Naive thymus-derived CD4-positive, alpha-beta T cell (primary cell): ENCODE data around the gene MYOM1. TPM values are rescaled to one million over a fixed set of nuclear protein-coding genes. Genes with fewer than 3 reads are reported as not detected.

ENCODE experiments used
- ATAC-seq: fragments of 150-1000 bp; cut with Tn5 transposase; 2 replicates; pipeline ENCODE4 v1.10.0; 2021; ENCODE audit warnings: mild to moderate bottlenecking, moderate library complexity
- CTCF ChIA-PET: fragments of 350-600 bp; sonication (Branson Sonifier 250); formaldehyde crosslinking; loops from one replicate; lab custom pipeline; 2021; ENCODE audit warnings: antibody characterized with exemption; lab: Charles Lee
- POLR2A ChIA-PET: fragments of 350-600 bp; sonication (Branson Sonifier 250); formaldehyde crosslinking; loops from one replicate; lab custom pipeline; 2021; ENCODE audit warnings: antibody characterized with exemption, inconsistent platforms; lab: Charles Lee
- DNase-seq, 9 donors: peaks; one replicate each; pipeline versions ENCODE4 v3.0.0 to v3.0.0-alpha.2; 2020 to 2022; ENCODE audit warnings: mixed read lengths in 1 of 9
- H3K27ac ChIP-seq: one replicate; pipeline ENCODE4 v1.7.0; 2013; ENCODE audit warnings: mild to moderate bottlenecking, low read depth, low read length, moderate library complexity
- H3K27me3 ChIP-seq, 2 donors: one replicate each; pipeline ENCODE4 v1.7.0; 2013; ENCODE audit warnings: low read length in 2 of 2, mild to moderate bottlenecking in 2 of 2, moderate library complexity in 2 of 2; ENCODE audit not compliant: control insufficient read depth in 2 of 2, insufficient read depth in 2 of 2
- H3K36me3 ChIP-seq, 3 experiments: 1 replicate in 2 of 3; 2 replicates in 1 of 3; pipeline ENCODE4 v1.7.0; 2013; ENCODE audit warnings: low read length in 3 of 3, mild to moderate bottlenecking in 3 of 3, moderate library complexity in 1 of 3; ENCODE audit not compliant: insufficient read depth in 3 of 3, control insufficient read depth in 2 of 3
- H3K4me1 ChIP-seq, 2 donors: one replicate each; pipeline ENCODE4 v1.7.0; 2013; ENCODE audit warnings: low read length in 2 of 2, mild to moderate bottlenecking in 2 of 2, moderate library complexity in 1 of 2; ENCODE audit not compliant: control insufficient read depth in 2 of 2, insufficient read depth in 2 of 2
- H3K4me3 ChIP-seq: 2 replicates; pipeline ENCODE4 v1.7.0; 2013; ENCODE audit warnings: mild to moderate bottlenecking, low read length
- H3K9me3 ChIP-seq, 3 experiments: 1 replicate in 2 of 3; 2 replicates in 1 of 3; pipeline ENCODE4 v1.7.0; 2013; ENCODE audit warnings: low read length in 3 of 3; ENCODE audit not compliant: control insufficient read depth in 2 of 3
- H3K27ac Mint-ChIP-seq, 9 donors: one replicate each; pipeline ENCODE4 v1.8.0; 2020 to 2022; ENCODE audit warnings: mixed read lengths in 9 of 9, mild to moderate bottlenecking in 8 of 9, moderate library complexity in 5 of 9, inconsistent platforms in 2 of 9
- H3K27me3 Mint-ChIP-seq, 5 donors: one replicate each; pipeline ENCODE4 v1.8.0; 2021 to 2022; ENCODE audit warnings: mixed read lengths in 5 of 5, mild to moderate bottlenecking in 1 of 5
- H3K36me3 Mint-ChIP-seq, 5 donors: one replicate each; pipeline ENCODE4 v1.8.0; 2020 to 2022; ENCODE audit warnings: mixed read lengths in 5 of 5, mild to moderate bottlenecking in 3 of 5, inconsistent platforms in 1 of 5
- H3K4me1 Mint-ChIP-seq, 7 donors: one replicate each; pipeline ENCODE4 v1.8.0; 2020 to 2022; ENCODE audit warnings: mixed read lengths in 7 of 7, mild to moderate bottlenecking in 3 of 7, inconsistent platforms in 1 of 7
- H3K4me3 Mint-ChIP-seq, 10 donors: one replicate each; pipeline ENCODE4 v1.8.0; 2020 to 2022; ENCODE audit warnings: mild to moderate bottlenecking in 10 of 10, mixed read lengths in 10 of 10, moderate library complexity in 6 of 10, inconsistent platforms in 2 of 10
- H3K9me3 Mint-ChIP-seq, 11 donors: one replicate each; pipeline ENCODE4 v1.8.0; 2020 to 2022; ENCODE audit warnings: mixed read lengths in 11 of 11, mild to moderate bottlenecking in 4 of 11, inconsistent platforms in 1 of 11, moderate library complexity in 1 of 11
- intact Hi-C, 2 donors: fragments of 100-400 bp; cut with micrococcal nuclease; formaldehyde crosslinking; loops; one replicate each; pipeline ENCODE4 v1.15.1; 2023
- polyA plus RNA-seq, 2 donors: library from polyadenylated mRNA; unstranded; fragments of 300-500 nt; fragmentation: Illumina TruSeq; gene quantifications; one replicate each; pipeline ENCODE4 v1.2.3, GENCODE V29; 2021
- total RNA-seq, 6 experiments: library from RNA in 5 of 6; stranded (reverse) in 5 of 6; gene quantifications; 1 replicate in 5 of 6; 2 replicates in 1 of 6; pipeline ENCODE4 v1.2.3 and lab custom pipeline; 2021 to 2026

Gene MYOM1
- total and polyA plus RNA-seq, 7 experiments from 2014 or later = 0.83 to 6.7 (median 1.9) TPM

- no peak overlapping the region for H3K27ac ChIP-seq
- ATAC-seq (no peak), DNase-seq (no peak)
- no peaks in the 10 kb centered on the region for H3K4me1 ChIP-seq
- no peaks in the 10 kb centered on the region for H3K9me3 ChIP-seq
- no peak overlapping the region for H3K4me3 ChIP-seq
- Mint-ChIP-seq H3K4me1 (no peaks in the 10 kb centered on the region), H3K27ac (no peak overlapping the region), H3K4me3 (no peak overlapping the region), H3K27me3 (no peaks in the 10 kb centered on the region), H3K9me3 (peaks cover 0 to 6% (median 0%) of the 10 kb centered on the region in 11 donors), H3K36me3 (peaks cover 5 to 32% (median 23%) of the 10 kb centered on the region in 5 donors)
- CTCF ChIA-PET = no interaction called here
- H3K27me3 ChIP-seq = no peaks in the 10 kb centered on the region
- no peaks in the 10 kb centered on the region for H3K36me3 ChIP-seq
- POLR2A ChIA-PET = no interaction called here
- intact Hi-C loops = no loop called here
These were observed 96.9 kb downstream of the MYOM1 start for GRCh38 chr18:3122851-3123250.

- H3K36me3 Mint-ChIP-seq = peaks cover 5 to 26% (median 15%) of the 10 kb centered on the region in 5 donors
- H3K27ac ChIP-seq = no peak overlapping the region
- CTCF ChIA-PET = no interaction called here
- ATAC-seq = no peak
- H3K9me3 ChIP-seq = no peaks in the 10 kb centered on the region
- H3K4me3 Mint-ChIP-seq = no peak overlapping the region
- DNase-seq = no peak
- intact Hi-C loops = no loop called here
- H3K4me3 ChIP-seq = no peak overlapping the region
- POLR2A ChIA-PET = no interaction called here
- H3K27me3 Mint-ChIP-seq = no peaks in the 10 kb centered on the region
- H3K27me3 ChIP-seq = no peaks in the 10 kb centered on the region
- H3K4me1 ChIP-seq = no peaks in the 10 kb centered on the region
- peaks cover 0 to 6% (median 0%) of the 10 kb centered on the region in 11 donors for H3K9me3 Mint-ChIP-seq
- no peaks in the 10 kb centered on the region for H3K36me3 ChIP-seq
- H3K27ac Mint-ChIP-seq = no peak overlapping the region
- no peaks in the 10 kb centered on the region for H3K4me1 Mint-ChIP-seq
These were observed 98.5 kb downstream of the MYOM1 start for GRCh38 chr18:3121259-3121658.

- Histone ChIP-seq H3K4me1 (no peaks in the 10 kb centered on the region), H3K4me3 (no peak overlapping the region), H3K36me3 (no peaks in the 10 kb centered on the region), H3K9me3 (no peaks in the 10 kb centered on the region), H3K27ac (no peak overlapping the region), H3K27me3 (no peaks in the 10 kb centered on the region)
- POLR2A ChIA-PET = no interaction called here
- DNase-seq = no peak
- intact Hi-C loops = no loop called here
- Mint-ChIP-seq H3K9me3 (peaks cover 0 to 6% (median 0%) of the 10 kb centered on the region in 11 donors), H3K4me1 (no peaks in the 10 kb centered on the region), H3K27me3 (no peaks in the 10 kb centered on the region), H3K27ac (no peak overlapping the region), H3K4me3 (no peak overlapping the region), H3K36me3 (peaks cover 5 to 29% (median 19%) of the 10 kb centered on the region in 5 donors)
- no peak for ATAC-seq
- CTCF ChIA-PET = interaction anchor here (1.1 kb wide), 1 partner anchor 31 kb away, joined by 3 read pairs; no protein-coding TSS in a partner anchor
These were observed 99.4 kb downstream of the MYOM1 start for GRCh38 chr18:3120356-3120755.

GRCh38 chr18:3119401-3120341 lies 100.1 kb downstream of the MYOM1 start:
- Histone ChIP-seq H3K9me3 (no peaks in the 10 kb centered on the region), H3K27ac (no peak overlapping the region), H3K4me1 (no peaks in the 10 kb centered on the region), H3K36me3 (no peaks in the 10 kb centered on the region), H3K27me3 (no peaks in the 10 kb centered on the region), H3K4me3 (no peak overlapping the region)
- Mint-ChIP-seq H3K36me3 (peaks cover 0 to 28% (median 16%) of the 10 kb centered on the region in 5 donors), H3K9me3 (peaks cover 0 to 2% (median 0%) of the 10 kb centered on the region in 11 donors), H3K27ac (no peak overlapping the region), H3K4me1 (no peaks in the 10 kb centered on the region), H3K4me3 (no peak overlapping the region), H3K27me3 (no peaks in the 10 kb centered on the region)
- intact Hi-C loops = no loop called here
- ChIA-PET CTCF (interaction anchor here (1.1 kb wide), 1 partner anchor 32 kb away, joined by 3 read pairs; no protein-coding TSS in a partner anchor), POLR2A (no interaction called here)
- no peak for ATAC-seq
- no peak for DNase-seq

GRCh38 chr18:3118195-3119010 lies 101.4 kb downstream of the MYOM1 start:
- peaks cover 0 to 26% (median 14%) of the 10 kb centered on the region in 5 donors for H3K36me3 Mint-ChIP-seq
- intact Hi-C loops = no loop called here
- no peaks in the 10 kb centered on the region for H3K36me3 ChIP-seq

GRCh38 chr18:3117493-3118192 lies 102.1 kb downstream of the MYOM1 start:
- Mint-ChIP-seq H3K4me1 (no peaks in the 10 kb centered on the region), H3K4me3 (no peak overlapping the region), H3K27me3 (no peaks in the 10 kb centered on the region), H3K27ac (no peak overlapping the region), H3K36me3 (peaks cover 0 to 26% (median 14%) of the 10 kb centered on the region in 5 donors), H3K9me3 (no peaks in the 10 kb centered on the region)
- no peaks in the 10 kb centered on the region for H3K36me3 ChIP-seq
- intact Hi-C loops = no loop called here
- H3K27ac ChIP-seq = no peak overlapping the region
- no peaks in the 10 kb centered on the region for H3K9me3 ChIP-seq
- H3K4me3 ChIP-seq = no peak overlapping the region
- no peaks in the 10 kb centered on the region for H3K27me3 ChIP-seq
- no peaks in the 10 kb centered on the region for H3K4me1 ChIP-seq
- no peak for DNase-seq
- no peak for ATAC-seq
- ChIA-PET CTCF (interaction anchor here (1.3 kb wide), 1 partner anchor 11 kb away, joined by 5 read pairs; no protein-coding TSS in a partner anchor), POLR2A (no interaction called here)

More at GRCh38 chr18:3118195-3119010, 101.4 kb downstream of the MYOM1 start:
- no peaks in the 10 kb centered on the region for H3K4me1 Mint-ChIP-seq
- ChIA-PET POLR2A (no interaction called here), CTCF (interaction anchor here (1.3 kb wide), 1 partner anchor 10 kb away, joined by 5 read pairs; no protein-coding TSS in a partner anchor)
- no peak overlapping the region for H3K4me3 ChIP-seq
- ATAC-seq (no peak), DNase-seq (no peak)
- no peak overlapping the region for H3K27ac Mint-ChIP-seq
- H3K9me3 ChIP-seq = no peaks in the 10 kb centered on the region
- no peak overlapping the region for H3K27ac ChIP-seq
- no peaks in the 10 kb centered on the region for H3K27me3 Mint-ChIP-seq
- no peaks in the 10 kb centered on the region for H3K4me1 ChIP-seq
- H3K27me3 ChIP-seq = no peaks in the 10 kb centered on the region
- no peak overlapping the region for H3K4me3 Mint-ChIP-seq
- no peaks in the 10 kb centered on the region for H3K9me3 Mint-ChIP-seq
